CD4-positive, alpha-beta memory T cell (primary cell): ENCODE data around the gene FCAMR. TPM values are rescaled to one million over a fixed set of nuclear protein-coding genes. Genes with fewer than 3 reads are reported as not detected.

Source experiments
- CTCF ChIA-PET: fragments of 350-600 bp; sonication (Branson Sonifier 250); formaldehyde crosslinking; loops from one replicate; lab custom pipeline; 2021; ENCODE audit warnings: inconsistent platforms; ENCODE audit not compliant: partially characterized antibody; lab: Charles Lee
- POLR2A ChIA-PET: fragments of 350-600 bp; sonication (Branson Sonifier 250); formaldehyde crosslinking; loops from one replicate; lab custom pipeline; 2021; ENCODE audit not compliant: partially characterized antibody; lab: Charles Lee
- DNase-seq, 5 donors: peaks; one replicate each; pipeline versions ENCODE4 v3.0.0 to v3.0.0-alpha.2; 2020 to 2022; ENCODE audit warnings: mixed read lengths in 1 of 5
- H3K27ac ChIP-seq: one replicate; pipeline ENCODE4 v1.7.0; 2013; ENCODE audit warnings: low read depth, low read length
- H3K27me3 ChIP-seq: 2 replicates; pipeline ENCODE4 v1.7.0; 2013; ENCODE audit warnings: mild to moderate bottlenecking, low read length, moderate library complexity; ENCODE audit not compliant: insufficient read depth
- H3K36me3 ChIP-seq: 2 replicates; pipeline ENCODE4 v1.7.0; 2013; ENCODE audit warnings: mild to moderate bottlenecking, low read length, moderate library complexity; ENCODE audit not compliant: insufficient read depth
- H3K4me1 ChIP-seq: 2 replicates; pipeline ENCODE4 v1.7.0; 2013; ENCODE audit warnings: mild to moderate bottlenecking, low read length, moderate library complexity; ENCODE audit not compliant: insufficient read depth
- H3K4me3 ChIP-seq, 2 donors: one replicate each; pipeline ENCODE4 v1.7.0; 2013; ENCODE audit warnings: low read length in 2 of 2, mild to moderate bottlenecking in 1 of 2
- H3K9me3 ChIP-seq, 2 donors: one replicate each; pipeline ENCODE4 v1.7.0; 2013; ENCODE audit warnings: low read length in 2 of 2, control low read depth in 1 of 2; ENCODE audit not compliant: control insufficient read depth in 1 of 2
- H3K27ac Mint-ChIP-seq, 7 donors: one replicate each; pipeline ENCODE4 v1.8.0; 2020 to 2021; ENCODE audit warnings: mixed read lengths in 7 of 7, mild to moderate bottlenecking in 6 of 7, inconsistent platforms in 3 of 7, moderate library complexity in 3 of 7
- H3K27me3 Mint-ChIP-seq, 2 donors: one replicate each; pipeline ENCODE4 v1.8.0; 2020 to 2021; ENCODE audit warnings: mixed read lengths in 2 of 2
- H3K36me3 Mint-ChIP-seq, 2 donors: one replicate each; pipeline ENCODE4 v1.8.0; 2020 to 2021; ENCODE audit warnings: mixed read lengths in 2 of 2, inconsistent platforms in 1 of 2, mild to moderate bottlenecking in 1 of 2
- H3K4me1 Mint-ChIP-seq, 4 donors: one replicate each; pipeline ENCODE4 v1.8.0; 2020 to 2021; ENCODE audit warnings: mixed read lengths in 4 of 4, mild to moderate bottlenecking in 1 of 4
- H3K4me3 Mint-ChIP-seq, 8 donors: one replicate each; pipeline ENCODE4 v1.8.0; 2020 to 2021; ENCODE audit warnings: mixed read lengths in 8 of 8, mild to moderate bottlenecking in 7 of 8, moderate library complexity in 6 of 8, inconsistent platforms in 3 of 8
- H3K9me3 Mint-ChIP-seq, 8 donors: one replicate each; pipeline ENCODE4 v1.8.0; 2020 to 2021; ENCODE audit warnings: mixed read lengths in 8 of 8, mild to moderate bottlenecking in 5 of 8, inconsistent platforms in 3 of 8, moderate library complexity in 1 of 8
- intact Hi-C: fragments of 100-400 bp; cut with micrococcal nuclease; formaldehyde crosslinking; loops from one replicate; pipeline ENCODE4 v1.15.1; 2023
- polyA plus RNA-seq, 2 donors: library from polyadenylated mRNA; unstranded; fragments of 300-500 nt; fragmentation: Illumina TruSeq; gene quantifications; one replicate each; pipeline ENCODE4 v1.2.3, GENCODE V29; 2021
- total RNA-seq, 2 experiments: library from RNA; stranded (reverse); gene quantifications; one replicate each; pipeline ENCODE4 v1.2.3, GENCODE V29; 2021

Gene FCAMR
- total and polyA plus RNA-seq, 4 experiments from 2014 or later: not detected

GRCh38 chr1:207006914-207007313, 36.7 kb upstream of the FCAMR start:
- DNase-seq: no peak

GRCh38 chr1:207006083-207006482, 35.8 kb upstream of the FCAMR start:
- H3K27me3 ChIP-seq: no peaks in the 10 kb centered on the region
- ChIA-PET POLR2A (interaction anchor here (1.5 kb wide), 1 partner anchor 12 kb away, joined by 3 read pairs; no protein-coding TSS in a partner anchor), CTCF (interaction anchor here (0.9 to 2.8 kb wide), 7 partner anchors 8 to 286 kb away, joined by 3 to 9 read pairs (median 3); no protein-coding TSS in a partner anchor)
- H3K4me3 Mint-ChIP-seq: no peak overlapping the region
- no peaks in the 10 kb centered on the region for H3K9me3 Mint-ChIP-seq
- H3K36me3 ChIP-seq: no peaks in the 10 kb centered on the region
- intact Hi-C loops: loop anchor here (5.0 kb wide), 1 partner anchor 71 kb away; no protein-coding TSS in a partner anchor
- peaks cover 0 to 4% (median 2%) of the 10 kb centered on the region in 4 donors for H3K4me1 Mint-ChIP-seq
- no peaks in the 10 kb centered on the region for H3K4me1 ChIP-seq
- H3K4me3 ChIP-seq: no peak overlapping the region
- no peaks in the 10 kb centered on the region for H3K9me3 ChIP-seq
- H3K36me3 Mint-ChIP-seq: no peaks in the 10 kb centered on the region
- H3K27ac Mint-ChIP-seq: no peak overlapping the region
- H3K27ac ChIP-seq: no peak overlapping the region
- no peak for DNase-seq
- H3K27me3 Mint-ChIP-seq: peaks cover 15% of the 10 kb centered on the region in 2 donors

More at GRCh38 chr1:207006914-207007313, 36.7 kb upstream of the FCAMR start:
- H3K27ac ChIP-seq: no peak overlapping the region
- H3K9me3 ChIP-seq: no peaks in the 10 kb centered on the region
- ChIA-PET POLR2A (interaction anchor here (1.5 kb wide), 1 partner anchor 11 kb away, joined by 3 read pairs; no protein-coding TSS in a partner anchor), CTCF (interaction anchor here (0.6 to 2.1 kb wide), 4 partner anchors 9 to 273 kb away, joined by 3 to 5 read pairs (median 3); no protein-coding TSS in a partner anchor)
- no peaks in the 10 kb centered on the region for H3K27me3 ChIP-seq
- H3K36me3 ChIP-seq: no peaks in the 10 kb centered on the region
- Mint-ChIP-seq H3K27me3 (peaks cover 15 to 16% of the 10 kb centered on the region in 2 donors), H3K27ac (no peak overlapping the region), H3K9me3 (no peaks in the 10 kb centered on the region), H3K4me3 (no peak overlapping the region), H3K4me1 (peaks cover 0 to 4% (median 2%) of the 10 kb centered on the region in 4 donors), H3K36me3 (no peaks in the 10 kb centered on the region)
- H3K4me3 ChIP-seq: no peak overlapping the region
- intact Hi-C loops: loop anchor here (5.0 kb wide), 1 partner anchor 70 kb away; no protein-coding TSS in a partner anchor
- H3K4me1 ChIP-seq: no peaks in the 10 kb centered on the region

DNA sequence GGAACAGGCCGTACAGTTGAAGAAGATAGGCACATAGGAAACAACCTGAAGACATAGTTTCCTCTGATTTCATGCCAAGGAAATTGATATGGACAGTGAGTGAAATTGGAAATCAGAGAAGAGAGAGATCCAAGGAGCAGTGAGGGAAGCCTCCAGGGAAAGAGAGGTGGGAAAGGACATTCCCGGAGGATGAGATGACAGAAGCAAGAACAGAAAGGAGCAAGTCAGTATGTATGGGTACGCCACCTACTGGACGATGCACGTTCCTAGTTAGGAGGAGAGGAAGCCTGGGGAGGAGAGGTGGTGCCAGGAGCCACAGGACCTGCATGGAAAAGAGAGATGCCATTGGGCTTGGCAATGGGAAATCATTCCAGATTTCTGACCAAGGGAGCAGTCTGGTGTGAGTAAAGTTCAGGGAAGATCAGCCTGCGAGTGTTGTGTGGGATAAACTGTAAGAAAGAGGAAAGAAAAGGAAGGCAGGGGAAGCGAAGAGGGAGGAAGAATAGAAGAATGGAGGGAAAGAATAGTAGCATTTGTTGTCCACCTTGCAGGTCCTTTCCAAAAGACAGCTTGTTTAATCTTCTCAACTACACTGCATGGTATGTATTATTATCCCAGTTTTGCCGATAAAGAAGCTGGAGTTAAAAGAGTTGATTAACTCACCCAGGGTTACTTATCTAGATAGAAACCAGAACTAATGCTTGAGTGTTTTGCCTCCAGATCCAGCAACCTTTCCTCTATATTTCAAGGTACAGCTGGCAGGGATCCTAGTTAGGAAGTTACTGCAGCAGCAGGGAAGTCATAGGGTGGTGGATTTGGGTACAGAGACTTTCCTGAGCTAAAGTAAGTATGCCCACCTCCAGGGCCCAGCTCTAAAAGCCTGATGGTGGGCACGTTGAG, 34.9 kb upstream of the FCAMR start:
- Histone ChIP-seq H3K4me3 (no peak overlapping the region), H3K36me3 (no peaks in the 10 kb centered on the region), H3K27ac (no peak overlapping the region), H3K9me3 (no peaks in the 10 kb centered on the region), H3K4me1 (no peaks in the 10 kb centered on the region), H3K27me3 (no peaks in the 10 kb centered on the region)
- Mint-ChIP-seq H3K36me3 (no peaks in the 10 kb centered on the region), H3K4me3 (no peak overlapping the region), H3K4me1 (peaks cover 0 to 4% (median 2%) of the 10 kb centered on the region in 4 donors), H3K27ac (peak overlapping the region in 2 of 7 donors; percentile 16 to 41), H3K9me3 (no peaks in the 10 kb centered on the region), H3K27me3 (peaks cover 14 to 15% of the 10 kb centered on the region in 2 donors)
- intact Hi-C loops: loop anchor here (5.0 kb wide), 1 partner anchor 72 kb away; no protein-coding TSS in a partner anchor
- POLR2A ChIA-PET: interaction anchor here (1.0 kb wide), 1 partner anchor 270 kb away, joined by 3 read pairs; no protein-coding TSS in a partner anchor
- DNase-seq: peak in 4 of 5 donors; percentile 13 to 26 (median 18)
- CTCF ChIA-PET: interaction anchor here (0.8 to 2.9 kb wide), 17 partner anchors 9 to 285 kb away, joined by 3 to 10 read pairs (median 5); partner anchors contain the start of gene C1orf116

DNA sequence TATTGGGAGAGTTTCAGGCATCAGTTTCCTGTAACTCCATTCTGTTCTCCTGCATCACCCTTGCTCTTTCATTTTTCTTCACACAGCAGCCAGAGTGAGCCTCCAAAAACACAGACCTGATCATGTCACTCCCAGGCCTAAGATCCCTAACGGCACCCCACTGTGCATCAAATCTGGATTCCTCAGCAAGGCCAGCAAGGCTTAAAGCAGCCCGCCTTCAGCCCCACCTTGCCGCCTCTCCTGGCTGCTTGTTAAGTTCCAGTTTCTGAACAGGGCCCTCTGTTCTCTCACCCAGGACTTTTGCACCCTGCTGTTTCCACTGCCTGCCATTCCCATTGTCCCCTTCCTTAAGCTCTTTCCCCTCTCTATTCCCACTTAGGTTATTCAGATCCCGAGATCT, 33.0 kb upstream of the FCAMR start:
- Histone ChIP-seq H3K9me3 (no peaks in the 10 kb centered on the region), H3K4me3 (no peak overlapping the region), H3K4me1 (no peaks in the 10 kb centered on the region), H3K27ac (no peak overlapping the region), H3K36me3 (no peaks in the 10 kb centered on the region), H3K27me3 (no peaks in the 10 kb centered on the region)
- POLR2A ChIA-PET: no interaction called here
- H3K4me1 Mint-ChIP-seq: peaks cover 0 to 4% (median 2%) of the 10 kb centered on the region in 4 donors
- no peak overlapping the region for H3K4me3 Mint-ChIP-seq
- H3K27me3 Mint-ChIP-seq: peaks cover 10 to 13% of the 10 kb centered on the region in 2 donors
- no peaks in the 10 kb centered on the region for H3K9me3 Mint-ChIP-seq
- CTCF ChIA-PET: interaction anchor here (0.6 to 2.9 kb wide), 13 partner anchors 9 to 368 kb away, joined by 3 to 10 read pairs (median 4); partner anchors contain the start of gene DYRK3
- H3K36me3 Mint-ChIP-seq: no peaks in the 10 kb centered on the region
- H3K27ac Mint-ChIP-seq: peak overlapping the region in 1 of 7 donors; percentile 61
- intact Hi-C loops: no loop called here
- no peak for DNase-seq

DNA sequence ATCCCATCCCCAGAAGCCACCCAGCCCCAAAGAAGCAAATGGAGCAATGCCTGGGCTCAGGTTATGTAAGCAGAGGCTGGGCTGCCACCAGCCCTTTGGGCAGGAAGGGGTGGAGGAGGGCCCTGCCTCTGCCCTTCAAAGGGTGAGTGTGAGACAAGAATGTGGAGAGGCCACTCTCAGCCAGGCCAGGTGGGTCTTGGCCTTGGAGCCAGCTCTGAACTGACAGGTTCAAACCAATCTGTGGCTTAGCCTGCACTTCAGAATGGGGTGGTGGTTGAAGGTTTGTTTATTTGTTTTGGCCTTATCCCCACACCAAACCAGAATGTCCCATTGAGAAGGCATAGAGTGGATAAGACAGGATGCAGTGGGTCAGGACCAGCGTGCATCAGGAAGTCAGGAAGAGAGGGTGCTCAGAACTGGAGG, 32.5 kb upstream of the FCAMR start:
- Mint-ChIP-seq H3K4me3 (no peak overlapping the region), H3K27me3 (peaks cover 10 to 13% of the 10 kb centered on the region in 2 donors), H3K36me3 (no peaks in the 10 kb centered on the region), H3K27ac (no peak overlapping the region), H3K4me1 (peaks cover 0 to 4% (median 2%) of the 10 kb centered on the region in 4 donors), H3K9me3 (no peaks in the 10 kb centered on the region)
- Histone ChIP-seq H3K4me1 (no peaks in the 10 kb centered on the region), H3K36me3 (no peaks in the 10 kb centered on the region), H3K9me3 (no peaks in the 10 kb centered on the region), H3K4me3 (no peak overlapping the region), H3K27ac (no peak overlapping the region), H3K27me3 (no peaks in the 10 kb centered on the region)
- no peak for DNase-seq
- ChIA-PET CTCF (interaction anchor here (0.9 to 2.9 kb wide), 8 partner anchors 11 to 368 kb away, joined by 3 to 10 read pairs (median 4); partner anchors contain the start of gene DYRK3), POLR2A (no interaction called here)
- intact Hi-C loops: no loop called here

- Mint-ChIP-seq H3K27ac (no peak overlapping the region), H3K9me3 (no peaks in the 10 kb centered on the region), H3K36me3 (no peaks in the 10 kb centered on the region), H3K4me3 (no peak overlapping the region), H3K4me1 (peaks cover 0 to 4% (median 2%) of the 10 kb centered on the region in 4 donors), H3K27me3 (peaks cover 7 to 8% of the 10 kb centered on the region in 2 donors)
- ChIA-PET POLR2A (no interaction called here), CTCF (interaction anchor here (1.5 kb wide), 1 partner anchor 275 kb away, joined by 3 read pairs; no protein-coding TSS in a partner anchor)
- no peaks in the 10 kb centered on the region for H3K27me3 ChIP-seq
- no peaks in the 10 kb centered on the region for H3K36me3 ChIP-seq
- no peak overlapping the region for H3K27ac ChIP-seq
- H3K4me1 ChIP-seq: no peaks in the 10 kb centered on the region
- intact Hi-C loops: no loop called here
- H3K4me3 ChIP-seq: no peak overlapping the region
- no peak for DNase-seq
- no peaks in the 10 kb centered on the region for H3K9me3 ChIP-seq
These were observed 31.4 kb upstream of the FCAMR start for GRCh38 chr1:207001492-207002245.
